Tibial nerve (tissue), 3 donors: ENCODE data around the gene TCIRG1.

Source experiments
- CTCF ChIP-seq, 5 experiments: fragments of 200-600 bp in 3 of 5; fragments of 450-650 bp in 2 of 5; sonication (generic) in 3 of 5; IDR thresholded peaks; one replicate each; pipeline ENCODE4 v1.5.1; 2016 to 2019; ENCODE audit warnings: antibody characterized with exemption in 5 of 5, mild to moderate bottlenecking in 3 of 5, moderate library complexity in 2 of 5
- POLR2A ChIP-seq, 2 donors: fragments of 450-650 bp; IDR thresholded peaks; one replicate each; pipeline ENCODE4 v1.6.1; 2017; ENCODE audit warnings: antibody characterized with exemption in 2 of 2, mild to moderate bottlenecking in 2 of 2, moderate library complexity in 2 of 2

DNA sequence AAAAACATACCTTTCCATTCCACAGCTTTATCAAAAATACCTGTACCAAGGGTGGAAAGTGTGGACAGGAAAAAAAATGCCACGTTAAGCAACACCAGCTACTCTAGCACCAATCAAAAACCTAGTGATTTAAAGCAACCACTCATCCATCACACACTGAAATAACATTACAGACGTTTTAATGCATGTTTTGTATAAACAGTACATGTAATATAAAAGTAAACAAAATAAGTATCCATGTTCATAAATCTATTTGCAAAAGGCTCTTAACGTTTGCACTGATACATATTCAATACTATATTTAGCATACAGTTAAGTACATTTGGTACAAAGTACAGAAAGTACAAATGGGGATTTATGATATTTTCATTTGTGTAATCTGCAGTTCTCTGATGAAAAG, 43.7 kb downstream of the TCIRG1 start:
- TF ChIP-seq POLR2A (IDR thresholded peaks at IDR 0.05), result no peak
- no peak for TF ChIP-seq CTCF (IDR thresholded peaks at IDR 0.05)
